Osteoblast (primary cell): ENCODE data around the gene BSPH1. TPM values are rescaled to one million over a fixed set of nuclear protein-coding genes. Genes with fewer than 3 reads are reported as not detected.

ENCODE experiments used
- DNase-seq: peaks from one replicate; pipeline ENCODE4 v3.0.0; 2011; ENCODE audit warnings: low spot score, mixed read lengths; ENCODE audit not compliant: insufficient read length; ENCODE audit errors: missing footprints
- H2AFZ ChIP-seq: 2 replicates; pipeline ENCODE4 v1.6.0; 2011; ENCODE audit warnings: mild to moderate bottlenecking, low read length
- H3K27ac ChIP-seq: 2 replicates; pipeline ENCODE4 v1.5.1; 2011; ENCODE audit warnings: mild to moderate bottlenecking, low read depth, low read length, moderate library complexity
- H3K27me3 ChIP-seq: 2 replicates; pipeline ENCODE4 v1.6.0; 2012; ENCODE audit warnings: mild to moderate bottlenecking, control low read depth, inconsistent platforms, low read length, moderate library complexity; ENCODE audit not compliant: insufficient read depth
- H3K36me3 ChIP-seq: 2 replicates; pipeline ENCODE4 v1.5.1; 2011; ENCODE audit warnings: mild to moderate bottlenecking, low read length, control low read depth, moderate library complexity; ENCODE audit not compliant: insufficient read depth
- H3K4me1 ChIP-seq: 2 replicates; pipeline ENCODE4 v1.5.1; 2011; ENCODE audit warnings: mild to moderate bottlenecking, low read length, control low read depth, moderate library complexity; ENCODE audit not compliant: insufficient read depth
- H3K4me2 ChIP-seq: 2 replicates; pipeline ENCODE4 v1.6.0; 2011; ENCODE audit warnings: mild to moderate bottlenecking, low read length; ENCODE audit not compliant: insufficient read depth
- H3K4me3 ChIP-seq: fragments of 200-600 bp; sonication (generic); 3 replicates; pipeline ENCODE4 v1.5.1; 2012; ENCODE audit warnings: mild to moderate bottlenecking, low read length, inconsistent platforms; ENCODE audit not compliant: insufficient read depth
- H3K79me2 ChIP-seq: 2 replicates; pipeline ENCODE4 v1.6.0; 2012; ENCODE audit warnings: mild to moderate bottlenecking, low read length, control low read depth, inconsistent platforms; ENCODE audit not compliant: insufficient read depth
- H3K9me3 ChIP-seq: 2 replicates; pipeline ENCODE4 v1.5.1; 2011; ENCODE audit warnings: low read depth, low read length, control low read depth
- H4K20me1 ChIP-seq: 2 replicates; pipeline ENCODE4 v1.6.0; 2012; ENCODE audit warnings: mild to moderate bottlenecking, low read length, control low read depth; ENCODE audit not compliant: insufficient read depth
- CTCF ChIP-seq: IDR thresholded peaks from 2 replicates; pipeline ENCODE4 v1.5.1; 2011; ENCODE audit warnings: mild to moderate bottlenecking, low read depth, low read length, moderate library complexity; ENCODE audit errors: extremely low read depth
- total RNA-seq: library from RNA; depleted of rRNA; stranded (reverse); fragments of >200 nt; gene quantifications from 2 replicates; pipeline ENCODE4 v1.2.3, GENCODE V29; 2012

Gene BSPH1
- total RNA-seq, 1 donor = not detected

- H3K4me3 ChIP-seq = no peak overlapping the region
- no peak overlapping the region for H3K27ac ChIP-seq
- no peaks in the 10 kb centered on the region for H3K9me3 ChIP-seq
- no peaks in the 10 kb centered on the region for H3K79me2 ChIP-seq
- H3K27me3 ChIP-seq = no peaks in the 10 kb centered on the region
- H3K4me2 ChIP-seq = no peak overlapping the region
- no peak for TF ChIP-seq CTCF
- H3K4me1 ChIP-seq = no peaks in the 10 kb centered on the region
- no peak overlapping the region for H2AFZ ChIP-seq
- no peaks in the 10 kb centered on the region for H4K20me1 ChIP-seq
- H3K36me3 ChIP-seq = no peaks in the 10 kb centered on the region
- no peak for DNase-seq
Measured at GRCh38 chr19:48020686-48021085, 28.7 kb upstream of the BSPH1 start.

GRCh38 chr19:48010932-48011758, 19.2 kb upstream of the BSPH1 start:
- H3K27ac ChIP-seq = no peak overlapping the region
- no peaks in the 10 kb centered on the region for H3K4me1 ChIP-seq
- no peak overlapping the region for H3K4me2 ChIP-seq
- H3K79me2 ChIP-seq = no peaks in the 10 kb centered on the region
- no peak overlapping the region for H3K4me3 ChIP-seq
- peaks cover 3% of the 10 kb centered on the region for H3K27me3 ChIP-seq
- no peaks in the 10 kb centered on the region for H3K36me3 ChIP-seq
- no peak for DNase-seq
- no peak overlapping the region for H2AFZ ChIP-seq
- H4K20me1 ChIP-seq = no peaks in the 10 kb centered on the region
- no peak for TF ChIP-seq CTCF
- no peaks in the 10 kb centered on the region for H3K9me3 ChIP-seq

GRCh38 chr19:48006762-48007161, 14.8 kb upstream of the BSPH1 start:
- H3K9me3 ChIP-seq = no peaks in the 10 kb centered on the region
- no peak overlapping the region for H2AFZ ChIP-seq
- TF ChIP-seq CTCF = peak; percentile 20
- no peak overlapping the region for H3K4me2 ChIP-seq
- H3K27ac ChIP-seq = no peak overlapping the region
- no peak overlapping the region for H3K4me3 ChIP-seq
- no peaks in the 10 kb centered on the region for H3K36me3 ChIP-seq
- H3K79me2 ChIP-seq = no peaks in the 10 kb centered on the region
- no peaks in the 10 kb centered on the region for H3K27me3 ChIP-seq
- H3K4me1 ChIP-seq = no peaks in the 10 kb centered on the region
- DNase-seq = peak; percentile 21
- H4K20me1 ChIP-seq = no peaks in the 10 kb centered on the region

GRCh38 chr19:48004236-48004635, 12.3 kb upstream of the BSPH1 start:
- Histone ChIP-seq H4K20me1 (no peaks in the 10 kb centered on the region), H3K4me1 (no peaks in the 10 kb centered on the region), H3K9me3 (no peaks in the 10 kb centered on the region), H3K36me3 (no peaks in the 10 kb centered on the region), H2AFZ (no peak overlapping the region), H3K79me2 (no peaks in the 10 kb centered on the region), H3K4me2 (no peak overlapping the region), H3K4me3 (no peak overlapping the region), H3K27ac (no peak overlapping the region), H3K27me3 (no peaks in the 10 kb centered on the region)
- no peak for TF ChIP-seq CTCF
- DNase-seq = no peak
